A204.1 (cell line): ENCODE measurements around the gene ABCC9.
"Not testable (repeated sequence)": the region's sequence is repeated elsewhere in the genome, so short reads cannot be mapped to it uniquely, and the experiment has no call there.

Source experiments
- FAIRE-seq: peaks from 2 replicates; lab custom pipeline; 2012; peaks lifted over from hg19 to GRCh38; lab: Jason Lieb, UNC

ABCC9 gene

DNA sequence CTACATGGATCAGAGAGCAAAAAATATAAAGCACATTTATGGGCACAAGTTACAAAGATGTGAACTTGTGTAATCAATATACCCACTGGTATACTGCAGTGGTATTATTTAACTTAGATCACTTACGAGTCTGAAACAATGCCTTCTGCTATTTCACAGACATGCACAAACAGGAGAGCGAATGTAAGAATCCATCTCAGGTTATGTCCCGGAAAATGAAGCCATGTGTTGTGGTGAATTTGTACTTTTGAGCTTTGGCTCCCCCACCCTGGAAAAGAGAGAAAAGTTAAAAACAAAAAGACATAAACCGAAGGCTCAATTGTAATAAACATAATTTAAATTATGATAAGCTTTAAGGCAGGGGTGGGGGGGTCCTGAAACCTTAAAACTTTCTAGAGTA is 7.6 kb downstream of the ABCC9 start:
- FAIRE-seq = no peak

DNA sequence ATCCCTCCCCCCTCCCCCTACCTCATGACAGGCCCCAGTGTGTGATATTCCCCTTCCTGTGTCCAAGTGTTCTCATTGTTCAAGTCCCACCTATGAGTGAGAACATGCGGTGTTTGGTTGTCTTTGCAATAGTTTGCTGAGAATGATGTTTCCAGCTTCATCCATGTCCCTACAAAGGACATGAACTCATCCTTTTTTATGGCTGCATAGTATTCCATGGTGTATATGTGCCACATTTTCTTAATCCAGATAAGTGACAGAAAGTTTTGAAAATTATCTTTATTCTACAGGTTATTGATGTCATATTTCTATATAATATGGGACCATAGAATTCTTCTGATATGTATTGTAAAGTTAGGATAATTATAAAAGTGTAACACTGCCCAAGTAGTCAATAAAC is 11.3 kb downstream of the ABCC9 start:
- FAIRE-seq = not testable (repeated sequence)

DNA sequence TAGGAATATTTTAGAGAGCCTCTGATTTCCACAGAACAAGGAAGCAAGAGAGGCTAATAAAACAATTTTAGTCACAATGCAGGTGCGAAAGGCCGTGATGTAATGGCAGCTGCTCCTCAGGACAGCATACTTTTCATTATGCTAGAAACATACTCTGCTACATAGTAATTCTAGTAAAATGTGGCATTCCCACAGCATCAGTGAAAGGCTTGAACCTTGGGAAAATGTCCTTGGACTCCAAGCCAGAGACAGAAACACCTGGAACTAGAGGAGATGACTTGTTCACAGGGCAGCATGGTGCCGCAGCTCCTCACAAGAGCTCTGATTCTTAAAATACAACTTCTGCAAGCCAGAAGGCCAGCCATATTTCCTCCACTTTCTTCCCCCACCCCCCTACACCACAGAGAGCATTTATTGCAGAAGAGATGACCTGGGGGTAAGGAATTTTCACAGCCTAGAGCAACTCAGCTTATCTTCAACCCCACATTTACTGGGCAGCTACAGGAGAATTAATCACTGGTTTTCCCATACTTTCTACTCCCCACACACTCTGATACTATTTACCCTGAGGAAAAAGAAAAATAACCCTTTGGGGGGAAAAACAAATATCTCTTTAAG is 15.8 kb downstream of the ABCC9 start:
- FAIRE-seq = no peak

DNA sequence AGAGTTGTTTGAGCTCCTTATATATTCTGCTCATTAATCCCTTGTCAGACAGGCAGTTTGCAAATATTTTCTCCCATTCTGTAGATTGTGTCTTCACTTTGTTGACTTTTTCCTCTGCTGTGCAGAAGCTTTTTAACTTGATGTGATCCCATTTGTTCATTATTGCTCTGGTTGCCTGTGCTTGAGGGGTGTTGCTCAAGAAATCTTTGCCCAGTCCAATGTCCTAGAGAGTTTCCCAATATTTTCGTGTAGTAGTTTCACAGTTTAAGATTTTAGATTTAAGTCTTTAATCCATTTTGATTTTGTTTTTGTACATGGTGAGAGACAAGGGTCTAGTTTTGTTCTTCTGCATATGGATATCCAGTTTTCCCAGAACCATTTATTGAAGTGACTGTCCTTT is 19.8 kb downstream of the ABCC9 start:
- no peak for FAIRE-seq

DNA sequence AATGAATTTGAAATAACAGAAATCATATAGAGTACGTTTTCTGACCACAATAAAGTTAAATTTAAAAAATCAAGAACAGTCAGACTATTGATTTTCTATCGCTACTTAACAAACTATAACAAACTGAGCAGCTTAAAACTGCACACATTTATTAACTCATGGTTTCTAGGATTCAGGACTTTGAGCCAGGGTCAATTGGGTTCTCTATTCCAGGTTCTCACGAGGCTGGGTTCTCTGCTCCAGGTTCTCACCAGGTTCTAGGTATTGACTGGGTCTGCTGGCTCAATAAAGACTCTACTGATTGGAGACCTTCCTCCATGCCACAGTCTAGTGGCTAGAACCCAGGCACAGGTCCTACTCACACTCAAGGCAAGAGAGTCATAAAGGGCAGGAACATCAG is 22.8 kb downstream of the ABCC9 start:
- no peak for FAIRE-seq

DNA sequence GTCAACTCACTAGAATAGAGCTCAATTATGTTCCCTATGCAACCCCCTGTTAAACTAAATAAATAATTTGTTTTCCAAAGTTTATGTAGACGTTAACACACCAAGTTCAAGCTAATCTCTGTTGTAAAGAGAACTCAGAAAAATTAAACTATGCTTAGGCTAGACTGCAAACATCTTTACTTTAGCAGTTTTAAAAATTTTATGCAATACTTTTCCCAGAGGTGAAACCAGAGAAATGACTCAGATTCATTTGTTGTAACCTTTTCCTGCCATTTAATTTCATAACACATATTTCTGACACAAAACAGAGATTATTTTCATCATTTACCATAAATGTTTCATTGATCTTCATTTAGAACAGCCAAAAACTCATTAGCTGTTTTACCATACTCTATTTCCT is 27.4 kb downstream of the ABCC9 start:
- FAIRE-seq = no peak

DNA sequence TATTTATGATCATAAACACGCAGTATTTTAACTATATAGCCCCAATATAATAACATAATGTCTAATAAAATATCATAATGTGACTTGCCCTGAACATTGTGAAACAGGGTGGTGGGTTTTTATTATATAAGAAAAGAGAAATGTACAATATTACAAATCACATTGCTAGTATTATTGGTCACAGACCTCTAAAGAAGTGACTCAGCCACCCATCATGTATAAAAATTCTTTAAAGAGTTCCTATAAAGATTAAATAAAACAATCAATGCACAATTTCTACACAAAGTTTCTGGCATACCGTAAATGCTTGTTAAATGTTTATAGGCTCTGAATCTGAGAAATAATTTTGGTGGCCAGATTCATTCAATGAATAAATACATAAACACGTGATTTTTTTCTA is 28.9 kb downstream of the ABCC9 start:
- FAIRE-seq = no peak

DNA sequence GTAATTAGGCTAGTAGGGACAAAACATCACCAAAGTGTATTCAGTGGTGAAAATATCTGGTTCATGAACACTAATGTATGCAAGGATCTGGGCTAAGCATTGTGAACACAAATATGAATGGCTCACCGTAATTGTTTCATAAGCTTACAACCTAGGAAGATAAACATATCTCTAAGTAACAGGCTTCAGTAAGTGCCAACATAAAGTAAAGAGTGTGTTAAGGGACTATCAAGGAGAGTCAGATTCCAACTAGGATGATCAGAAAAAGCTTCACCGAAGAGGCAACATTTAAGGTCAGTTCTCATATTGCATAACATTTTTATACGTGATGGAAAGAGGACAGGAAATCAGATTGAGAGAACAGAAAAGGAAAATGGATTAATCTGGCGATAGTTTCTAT is 29.4 kb downstream of the ABCC9 start:
- no peak for FAIRE-seq

DNA sequence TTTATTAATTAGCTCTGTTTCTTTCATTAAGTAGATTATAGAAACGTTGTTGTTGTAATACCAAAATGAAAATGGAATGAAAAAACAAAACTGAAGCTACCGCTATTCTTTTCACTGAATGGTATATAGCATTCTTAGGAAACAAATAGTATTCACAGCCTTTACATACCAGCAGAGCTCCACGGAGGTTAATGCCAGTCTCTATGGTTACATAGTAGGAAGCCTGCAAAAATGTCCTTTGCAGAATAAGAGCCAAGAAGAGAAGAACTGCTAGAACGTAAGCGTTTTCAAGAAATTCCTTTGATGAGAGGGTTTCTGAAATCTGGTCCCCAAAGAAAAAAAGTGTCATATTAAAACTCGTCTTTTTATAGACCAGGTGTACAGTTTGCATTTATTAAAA is 30.6 kb downstream of the ABCC9 start:
- FAIRE-seq = no peak

DNA sequence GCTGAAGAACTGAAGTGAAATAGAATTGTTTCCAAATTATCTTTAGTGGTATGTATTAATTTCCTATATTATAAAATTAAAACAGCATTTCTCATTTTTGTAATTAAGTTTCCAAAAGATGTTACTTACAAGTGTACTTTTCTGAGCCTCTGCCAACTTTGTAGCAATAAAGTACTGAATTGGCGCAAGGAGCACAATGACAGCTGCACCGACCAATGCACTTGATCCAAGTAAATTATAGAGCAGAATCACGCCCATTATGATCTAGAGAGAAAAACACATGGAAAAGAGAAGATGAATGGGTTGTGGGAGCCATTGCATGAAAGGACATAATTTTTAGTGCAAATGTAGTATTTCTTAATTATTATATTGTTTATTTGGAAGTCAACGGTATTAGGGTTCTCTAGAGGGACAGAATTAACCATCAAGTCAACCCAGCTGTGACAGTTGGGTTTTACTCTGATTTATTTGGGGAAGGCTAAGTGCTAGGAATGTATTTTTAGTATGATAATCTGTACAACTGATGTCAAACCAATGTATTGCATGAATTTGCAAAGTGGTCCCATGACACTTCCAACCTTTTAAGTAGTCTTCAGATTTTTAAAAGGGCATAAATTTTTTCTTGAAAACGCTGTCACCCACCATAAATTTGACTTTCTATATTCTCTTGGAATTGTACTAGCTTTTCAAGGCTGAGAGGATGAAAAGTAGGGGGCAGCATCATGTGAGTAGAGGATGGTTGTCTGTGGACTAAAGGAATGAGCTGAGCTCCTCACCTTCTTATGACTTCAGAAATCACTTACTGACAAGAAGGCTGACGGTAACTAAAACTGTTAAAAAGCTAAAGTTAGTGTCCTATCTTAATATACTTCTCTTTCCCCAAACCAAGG is 33.0 kb downstream of the ABCC9 start:
- FAIRE-seq = no peak

DNA sequence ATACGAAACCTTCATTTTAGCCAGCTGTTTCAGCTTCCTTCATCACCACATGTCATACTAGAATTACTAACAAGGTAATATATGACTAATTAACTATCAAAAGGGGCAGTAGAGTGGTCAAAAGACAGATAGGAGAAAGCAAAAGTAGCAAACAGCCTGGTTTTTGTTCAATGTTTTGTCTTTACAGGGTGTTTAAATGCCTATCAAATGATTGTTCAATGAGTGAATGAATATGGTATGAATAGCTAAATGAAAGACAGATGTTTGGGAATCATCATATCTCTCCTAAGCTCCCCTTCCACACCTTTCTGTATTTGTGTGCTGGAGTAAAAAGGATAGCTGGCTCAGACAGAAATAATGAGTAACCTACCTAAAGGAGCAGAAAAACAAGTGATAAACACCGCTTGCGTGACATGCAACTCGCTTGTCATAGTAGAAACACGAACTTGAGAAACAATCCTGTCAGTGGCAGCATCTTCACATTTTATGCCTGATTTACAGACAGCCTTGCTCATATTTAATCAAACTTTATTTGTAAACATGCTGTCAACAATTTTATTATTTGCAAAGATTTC is 34.2 kb downstream of the ABCC9 start:
- FAIRE-seq = no peak

DNA sequence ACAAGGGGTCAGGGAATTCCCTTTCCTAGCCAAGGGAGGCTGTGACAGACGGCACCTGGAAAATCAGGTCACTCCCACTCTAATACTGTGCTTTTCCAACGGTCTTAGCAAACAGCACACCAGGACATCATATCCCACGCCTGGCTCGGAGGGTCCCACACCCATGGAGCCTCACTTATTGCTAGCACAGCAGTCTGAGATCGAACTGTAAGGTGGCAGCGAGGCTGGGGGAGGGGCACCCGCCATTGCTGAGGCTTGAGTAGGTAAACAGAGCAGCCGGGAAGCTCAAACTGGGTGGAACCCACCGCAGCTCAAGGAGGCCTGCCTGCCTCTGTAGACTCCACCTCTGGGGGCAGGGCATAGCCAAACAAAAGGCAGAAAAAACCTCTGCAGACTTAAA is 41.7 kb downstream of the ABCC9 start:
- not testable (repeated sequence) for FAIRE-seq

DNA sequence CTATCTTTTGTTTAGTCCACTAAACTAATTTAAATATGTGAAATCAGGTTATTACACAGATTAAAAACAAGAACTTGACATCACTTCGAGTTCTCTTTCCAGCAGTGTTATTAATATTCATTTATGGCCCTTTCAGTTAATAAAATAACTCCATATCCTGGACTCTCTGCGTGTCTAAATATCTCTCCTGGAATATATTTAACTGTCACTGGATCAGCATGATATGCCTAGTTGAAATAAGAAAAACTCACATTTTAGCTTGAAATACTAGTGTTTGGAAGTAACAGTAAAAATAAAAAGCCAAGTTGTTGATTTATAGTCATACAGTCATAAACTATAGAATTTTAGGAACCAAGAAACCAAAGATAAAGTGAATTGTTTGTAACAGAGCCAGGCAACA is 45.6 kb downstream of the ABCC9 start:
- FAIRE-seq = no peak

DNA sequence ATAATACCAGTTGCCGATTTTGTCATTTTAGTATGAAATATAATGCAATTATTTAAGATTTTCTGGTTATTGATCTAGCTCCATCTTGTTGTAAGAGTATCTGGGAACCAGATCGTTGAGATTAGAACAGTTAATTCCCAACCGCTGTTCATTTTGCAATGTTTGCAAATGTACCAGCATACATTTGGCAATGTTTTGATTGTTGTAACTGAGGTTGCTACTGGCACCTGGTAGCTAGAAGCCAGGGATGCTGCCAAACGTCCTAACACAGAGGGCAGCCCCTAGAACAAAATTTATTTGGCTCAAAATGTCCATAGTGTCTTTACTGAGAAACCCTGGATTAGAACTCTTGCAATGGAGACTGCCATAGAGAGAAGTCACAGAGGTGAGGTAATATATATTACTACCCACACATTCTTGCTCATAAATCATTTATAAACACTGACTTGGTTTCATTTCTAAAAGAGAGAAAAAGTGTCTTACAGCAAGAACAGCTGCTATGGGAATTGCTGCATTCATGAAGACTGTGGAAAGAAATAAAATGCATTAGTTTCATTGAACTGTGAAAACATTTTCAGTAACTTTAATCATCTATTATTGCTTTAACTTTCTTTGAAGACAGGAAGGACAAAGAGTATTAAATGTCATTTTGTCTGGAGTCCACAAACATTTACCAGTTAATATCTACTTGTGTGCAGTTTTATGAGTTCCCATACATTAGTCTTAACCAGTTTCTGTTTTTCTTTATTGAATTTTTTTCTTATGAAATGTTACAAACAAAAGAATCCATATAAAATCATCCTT is 46.2 kb downstream of the ABCC9 start:
- no peak for FAIRE-seq

DNA sequence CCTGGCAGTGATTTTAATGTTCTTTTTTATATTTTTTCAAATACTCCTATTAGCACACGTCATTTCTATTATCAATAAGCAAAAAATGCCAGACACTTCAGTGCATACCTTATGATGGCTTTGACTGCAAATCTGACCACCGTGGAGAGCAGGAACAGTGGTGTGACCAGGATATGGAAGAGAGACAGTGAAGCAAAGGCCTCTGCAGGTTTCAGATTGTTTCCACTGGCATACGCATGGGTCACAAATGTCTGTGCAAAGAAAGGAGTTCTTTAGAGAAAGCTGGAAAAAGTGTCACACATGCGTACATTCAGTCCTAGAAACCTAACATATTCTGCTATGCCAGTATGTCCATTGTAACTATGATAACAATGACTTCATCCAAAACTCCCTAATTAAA is 47.3 kb downstream of the ABCC9 start:
- FAIRE-seq = no peak

DNA sequence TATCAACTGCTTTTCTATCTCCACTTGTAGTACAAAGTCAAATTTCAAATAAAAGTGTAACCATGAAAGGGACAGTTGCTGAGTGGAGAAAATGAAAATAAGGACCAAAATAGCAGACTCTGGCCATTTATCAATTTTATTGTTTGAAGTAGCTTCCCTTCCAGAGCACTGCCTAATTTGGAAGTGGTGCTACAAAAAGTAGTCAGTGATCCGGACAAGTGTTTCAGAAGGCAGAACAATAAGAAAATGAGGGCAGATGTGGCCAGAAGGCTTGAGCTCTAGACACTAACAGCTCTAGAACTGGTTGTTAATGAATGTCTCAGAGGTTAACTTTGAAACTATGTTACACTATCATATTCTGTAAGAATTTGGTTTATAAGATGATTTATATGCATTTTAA is 48.9 kb downstream of the ABCC9 start:
- FAIRE-seq = no peak

DNA sequence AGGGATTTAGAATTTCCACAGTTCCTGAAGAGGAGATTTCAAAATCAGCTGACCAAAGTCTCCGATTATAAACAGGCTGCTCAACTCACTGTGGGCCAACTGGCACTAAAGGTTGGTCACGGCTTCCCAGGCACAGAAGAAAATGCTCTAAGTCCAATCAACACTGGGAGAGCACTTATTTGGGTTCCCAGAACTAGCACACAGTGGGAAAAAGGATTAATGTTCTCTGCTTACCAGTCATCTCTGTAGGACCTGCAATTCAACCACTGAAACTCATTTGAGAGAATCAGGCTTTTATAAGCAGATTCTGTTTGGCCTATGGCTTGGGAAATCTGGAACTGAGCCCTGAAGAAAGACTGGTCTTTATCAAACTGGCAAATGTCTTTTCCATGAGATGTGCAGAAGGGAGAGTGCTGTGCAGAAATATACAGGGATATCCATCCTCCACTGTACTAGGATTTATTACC is 49.4 kb downstream of the ABCC9 start:
- no peak for FAIRE-seq

DNA sequence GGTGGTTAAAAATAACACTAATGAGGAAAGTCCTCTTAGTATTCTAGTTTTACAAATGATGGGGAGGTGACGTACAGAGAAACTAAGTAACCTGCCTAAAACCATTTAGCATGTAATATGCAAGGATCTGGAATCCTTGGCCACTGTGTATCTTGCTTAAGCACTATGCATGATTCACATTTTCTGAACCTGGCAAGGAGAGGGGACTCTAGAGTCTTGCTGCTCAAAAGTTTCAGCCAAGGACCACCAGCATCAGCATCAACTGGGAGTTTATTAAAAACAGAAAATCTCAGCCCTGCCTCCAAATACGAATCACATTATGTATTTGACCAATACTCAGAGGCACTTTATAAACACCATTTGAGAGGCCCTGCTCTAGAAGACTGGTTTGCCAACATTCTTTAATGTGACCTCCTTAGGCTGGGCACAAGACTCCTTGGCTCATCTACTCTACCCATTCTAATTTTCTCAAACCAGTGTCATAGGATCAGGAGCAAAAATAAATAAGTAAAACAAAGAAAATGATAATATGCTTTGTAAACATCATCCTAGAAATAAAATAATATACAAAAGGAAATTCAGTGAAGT is 52.9 kb downstream of the ABCC9 start:
- no peak for FAIRE-seq

DNA sequence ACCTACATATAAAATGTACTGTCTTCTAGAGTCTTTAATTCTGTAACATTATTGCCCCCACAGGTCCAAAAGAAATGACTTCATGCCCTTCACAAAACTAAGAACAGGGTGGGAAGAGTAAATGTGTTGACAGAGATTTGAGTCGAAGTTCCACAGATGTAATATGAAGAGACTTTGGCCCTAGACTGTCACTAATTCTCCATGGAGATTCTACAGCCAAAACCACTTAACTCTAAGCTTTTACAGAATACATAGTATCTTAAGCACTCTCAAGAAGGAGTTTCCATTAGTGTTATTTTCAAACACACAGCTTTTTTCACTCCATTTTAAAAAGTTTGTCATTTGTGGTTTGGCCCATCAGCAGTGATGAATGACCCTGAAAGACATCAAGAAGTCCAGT is 56.3 kb downstream of the ABCC9 start:
- FAIRE-seq = no peak

DNA sequence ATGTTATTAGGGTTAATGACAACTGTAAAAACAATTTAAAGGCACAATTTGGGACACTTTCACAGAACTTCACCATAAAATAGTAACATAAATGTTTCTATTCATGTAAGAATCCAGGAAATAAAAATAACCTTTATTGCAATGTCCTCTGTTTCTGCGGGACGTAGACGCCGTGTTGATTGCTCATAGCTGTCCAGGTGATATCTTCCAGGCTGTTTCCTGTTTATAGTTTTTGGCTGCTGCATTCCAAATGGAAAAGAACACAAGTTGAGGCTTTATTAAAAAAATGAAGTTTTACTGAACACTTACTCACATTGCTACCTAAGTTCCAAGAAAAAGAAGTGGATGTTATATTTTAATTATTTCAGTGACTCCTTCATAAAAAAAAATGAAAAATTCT is 58.6 kb downstream of the ABCC9 start:
- no peak for FAIRE-seq

DNA sequence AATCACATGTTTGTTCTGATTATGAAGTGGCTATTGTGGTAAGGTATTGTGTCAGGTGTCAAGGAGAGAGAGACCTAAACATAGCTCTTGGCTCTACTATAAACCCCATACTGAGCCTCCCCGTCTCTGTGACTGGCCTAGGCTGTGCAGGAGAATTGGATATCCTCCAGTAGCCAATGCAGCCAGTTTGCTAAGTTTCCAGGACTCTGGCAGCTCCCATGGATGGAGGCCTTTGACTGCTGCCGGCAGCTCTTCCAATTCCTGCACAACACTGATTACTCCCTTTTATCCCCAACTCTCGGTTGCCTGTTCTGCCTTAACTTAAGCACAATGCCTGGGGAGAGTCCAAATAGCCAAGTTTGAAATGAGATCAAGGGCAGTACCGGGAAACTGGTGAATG is 59.3 kb downstream of the ABCC9 start:
- FAIRE-seq = no peak

DNA sequence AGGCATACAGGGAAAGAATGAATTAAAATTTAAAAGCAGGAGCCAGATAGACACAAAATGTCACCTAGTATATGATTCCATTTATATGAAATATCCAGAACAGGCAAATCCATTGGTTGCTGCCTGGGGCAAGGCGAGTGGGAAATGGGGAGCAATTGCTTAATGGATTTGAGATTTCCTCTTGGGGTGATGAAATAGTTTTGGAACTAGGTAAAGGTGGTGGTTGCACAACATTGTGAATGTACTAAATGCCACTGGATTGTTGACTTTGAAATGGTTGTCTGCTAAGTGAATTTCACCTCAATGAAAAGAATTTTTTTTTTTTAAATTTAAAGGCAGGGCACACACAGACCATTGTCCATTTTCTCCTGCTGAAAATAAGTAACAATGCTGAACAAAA is 61.9 kb downstream of the ABCC9 start:
- FAIRE-seq = no peak
